Activated CD4-positive, alpha-beta T cell treated with anti-CD3 and anti-CD28 coated beads, Interleukin-2, amount 50 U/mL, for 48 hours (primary cell): Measurements from ENCODE around the gene CCNDBP1.
A peak's percentile ranks its signal among the peaks of the same experiment; 100 is the strongest.
"Not testable (repeated sequence)": the region's sequence is repeated elsewhere in the genome, so short reads cannot be mapped to it uniquely, and the experiment has no call there.

Experiments used
- DNase-seq, 2 experiments: peaks; one replicate each; pipeline ENCODE4 v3.0.0-alpha.2; 2020

Gene CCNDBP1

DNA sequence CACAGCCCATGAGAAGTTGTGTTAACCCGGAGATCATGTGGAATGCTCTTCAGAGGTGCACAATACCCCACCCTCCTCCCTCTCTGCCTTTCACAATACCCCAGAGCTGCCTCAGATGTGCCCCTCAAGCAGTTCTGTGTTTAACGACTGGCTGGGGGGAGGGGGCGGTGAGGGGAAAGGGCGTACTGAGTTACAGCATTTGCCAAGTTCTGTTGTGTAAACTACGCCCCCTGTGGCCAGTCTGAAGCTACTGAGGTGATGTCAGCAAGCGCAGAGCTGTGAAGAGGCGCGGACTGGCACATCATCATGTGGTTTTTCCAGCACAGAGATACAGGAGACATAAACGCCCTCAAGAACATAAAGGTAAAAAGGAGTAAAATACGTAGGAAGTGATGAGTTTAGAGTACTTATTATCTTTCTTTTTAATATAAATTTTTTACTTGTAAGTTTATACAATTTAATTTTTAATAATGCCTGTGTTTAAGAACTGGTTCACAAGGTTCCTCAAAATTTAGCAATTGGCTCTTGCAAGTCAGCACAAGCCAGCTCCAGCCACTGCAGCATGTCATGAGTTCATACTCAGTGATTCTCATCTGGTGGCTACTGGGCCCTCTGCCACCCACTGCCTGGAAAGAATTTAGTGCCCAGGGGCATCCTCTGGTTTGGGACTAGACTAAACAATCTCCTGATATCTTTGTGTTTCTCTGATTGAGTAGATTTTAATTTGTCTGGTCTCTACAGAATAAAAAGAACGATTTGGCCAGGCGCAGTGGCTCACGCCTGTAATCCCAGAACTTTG lies 33.9 kb downstream of the CCNDBP1 start:
- DNase-seq: no peak

DNA sequence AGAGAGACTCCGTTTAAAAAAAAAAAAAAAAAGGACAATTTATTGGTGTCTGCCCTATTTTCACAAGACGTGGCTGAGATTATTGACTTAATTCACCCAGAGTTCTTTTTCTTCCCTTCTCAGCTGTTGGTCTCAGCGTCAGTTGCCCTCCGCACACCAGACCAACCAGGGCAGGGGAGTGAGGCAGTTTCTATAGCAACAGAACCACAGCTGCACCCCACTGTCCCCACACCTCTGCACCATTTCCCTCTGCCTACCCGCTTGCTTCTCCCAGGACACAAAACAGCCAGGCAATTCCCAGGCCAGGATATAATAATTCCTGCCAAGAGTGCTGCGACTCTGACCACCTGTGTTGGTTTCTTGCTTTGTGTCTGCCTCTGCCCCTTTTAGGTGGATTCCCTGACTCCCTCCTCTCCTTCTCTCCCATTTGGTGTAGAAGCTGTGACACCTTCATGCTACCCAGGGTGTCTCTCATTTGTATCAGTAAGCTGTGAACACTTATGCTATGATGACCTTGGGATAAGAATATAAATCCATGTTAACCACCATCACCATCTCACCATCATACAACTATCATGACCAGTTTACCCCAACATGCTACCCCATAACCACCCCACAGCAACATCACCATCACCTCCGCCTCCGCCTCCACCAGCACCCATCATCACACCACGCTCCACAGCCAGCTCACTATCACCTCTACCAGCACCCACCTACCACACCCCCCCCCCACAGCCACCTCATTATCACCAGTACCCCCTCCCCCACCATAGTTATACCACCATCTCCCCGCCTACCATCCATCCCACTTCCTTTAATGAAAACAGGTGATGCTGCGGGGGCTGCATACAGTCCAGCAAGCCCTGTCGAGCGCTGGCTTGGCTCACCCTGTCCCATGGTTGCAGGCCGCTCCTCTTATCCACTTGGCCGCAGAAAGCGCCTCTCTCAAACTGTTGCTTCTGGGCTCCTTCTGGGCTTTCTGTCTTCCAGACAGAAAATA lies 35.0 kb downstream of the CCNDBP1 start:
- no peak for DNase-seq

DNA sequence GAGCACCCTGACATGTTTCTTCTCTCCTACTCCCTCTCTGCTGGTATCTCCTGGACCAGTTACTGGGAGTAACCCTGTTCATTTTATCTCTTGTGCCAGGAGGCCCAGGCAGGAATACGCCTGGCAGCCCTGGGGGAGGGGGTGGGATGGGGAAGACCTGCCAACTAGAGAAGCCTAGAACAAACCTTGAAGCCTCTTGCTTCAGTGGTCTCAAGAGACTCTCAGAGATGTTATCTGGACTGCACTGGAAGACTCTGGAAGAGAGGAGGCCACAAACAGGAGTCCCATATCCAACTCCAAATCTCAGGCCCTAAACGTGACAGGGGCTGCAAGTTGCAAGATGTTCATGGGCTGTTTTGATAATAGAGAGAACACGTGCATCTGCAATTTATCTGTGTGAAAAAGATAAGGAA lies 35.8 kb downstream of the CCNDBP1 start, which contains the start of gene EPB42:
EPB42 (minus strand) TSS at position 28 of the 413 bp plus-strand sequence. CDS start 193 bp downstream, outside the sequence.
- no peak for DNase-seq

GRCh38 chr15:43221422-43221821 lies 36.2 kb downstream of the CCNDBP1 start:
- DNase-seq: no peak

DNA sequence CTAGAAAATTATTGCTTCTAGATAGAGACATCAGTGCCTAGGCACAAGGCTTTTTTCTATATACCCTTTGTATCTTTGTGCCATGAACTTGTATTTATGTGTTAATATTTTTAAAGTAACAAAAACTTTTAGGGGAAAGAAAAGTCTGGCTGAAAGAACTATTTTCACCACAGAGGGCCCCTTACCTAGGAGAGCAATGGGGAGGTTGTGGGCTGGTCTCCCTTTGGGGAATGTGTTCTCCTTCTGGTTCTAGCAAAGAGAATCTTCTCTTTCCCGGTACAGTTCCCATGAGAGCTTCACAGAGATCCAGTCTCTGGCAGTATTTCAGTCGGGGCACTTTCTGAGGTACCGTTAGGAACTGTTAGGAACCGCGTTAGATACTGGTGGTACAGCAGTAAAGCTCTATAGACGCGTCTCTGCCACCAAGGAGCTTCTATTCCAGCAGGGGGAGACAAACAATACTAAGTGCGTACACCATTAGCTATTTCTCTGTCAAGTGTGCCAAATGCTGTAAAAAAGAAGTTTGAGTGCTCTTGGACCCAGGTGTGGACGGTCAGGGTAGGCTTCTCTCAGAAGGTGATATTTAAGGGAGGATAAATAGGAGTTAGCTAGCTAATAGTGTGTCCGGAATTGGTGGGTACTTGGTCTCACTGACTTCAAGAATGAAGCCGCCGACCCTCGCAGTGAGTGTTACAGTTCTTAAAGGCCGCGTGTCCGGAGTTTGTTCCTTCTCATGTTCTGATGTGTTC lies 40.2 kb downstream of the CCNDBP1 start:
- peak; percentile 36 to 51 for DNase-seq

DNA sequence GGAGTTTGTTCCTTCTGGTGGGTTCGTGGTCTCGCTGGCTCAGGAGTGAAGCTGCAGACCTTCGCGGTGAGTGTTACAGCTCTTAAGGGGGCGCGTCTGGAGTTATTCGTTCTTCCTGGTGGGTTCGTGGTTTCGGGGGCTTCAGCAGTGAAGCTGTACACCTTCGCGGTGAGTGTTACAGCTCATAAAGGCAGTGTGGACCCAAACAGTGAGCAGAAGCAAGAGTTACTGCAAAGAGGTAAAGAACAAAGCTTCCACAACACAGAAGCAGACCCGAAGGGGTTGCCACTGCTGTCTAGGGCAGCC lies 40.7 kb downstream of the CCNDBP1 start:
- DNase-seq: not testable (repeated sequence)

DNA sequence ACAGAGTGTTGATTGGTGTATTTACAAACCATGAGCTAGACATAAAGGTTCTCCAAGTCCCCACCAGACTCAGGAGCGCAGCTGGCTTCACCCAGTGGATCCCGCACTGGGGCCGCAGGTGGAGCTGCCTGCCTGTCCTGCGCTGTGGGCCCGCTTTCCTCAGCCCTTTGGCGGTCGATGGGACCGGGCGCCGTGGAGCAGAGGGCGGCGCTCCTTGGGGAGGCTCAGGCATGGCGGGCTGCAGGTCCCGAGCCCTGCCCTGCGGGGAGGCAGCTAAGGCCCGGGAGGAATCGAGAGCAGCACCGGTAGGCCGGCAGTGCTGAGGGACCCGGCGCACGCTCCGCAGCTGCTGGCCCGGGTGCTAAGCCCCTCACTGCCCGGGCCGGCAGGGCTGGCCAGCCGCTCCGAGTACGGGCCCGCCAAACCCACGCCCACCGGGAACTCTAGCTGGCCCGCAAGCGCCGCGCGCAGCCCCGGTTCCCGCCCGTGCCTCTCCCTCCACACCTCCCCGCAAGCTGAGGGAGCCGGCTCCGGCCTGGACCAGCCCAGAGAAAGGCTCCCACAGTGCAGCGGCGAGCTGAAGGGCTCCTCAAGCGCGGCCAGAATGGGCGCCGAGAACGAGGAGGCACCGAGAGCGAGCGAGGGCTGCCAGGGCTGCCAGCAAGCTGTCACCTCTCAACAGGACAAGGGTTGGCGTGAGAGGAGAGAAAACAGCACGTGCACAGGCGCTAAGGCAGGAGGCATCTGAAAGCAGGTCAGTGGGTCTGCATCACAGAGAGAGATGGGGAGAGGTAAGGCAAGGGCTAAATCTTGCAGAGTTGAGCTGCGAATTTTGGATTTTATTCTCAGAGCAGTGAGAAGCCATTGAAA lies 41.5 kb downstream of the CCNDBP1 start:
- DNase-seq: no peak

DNA sequence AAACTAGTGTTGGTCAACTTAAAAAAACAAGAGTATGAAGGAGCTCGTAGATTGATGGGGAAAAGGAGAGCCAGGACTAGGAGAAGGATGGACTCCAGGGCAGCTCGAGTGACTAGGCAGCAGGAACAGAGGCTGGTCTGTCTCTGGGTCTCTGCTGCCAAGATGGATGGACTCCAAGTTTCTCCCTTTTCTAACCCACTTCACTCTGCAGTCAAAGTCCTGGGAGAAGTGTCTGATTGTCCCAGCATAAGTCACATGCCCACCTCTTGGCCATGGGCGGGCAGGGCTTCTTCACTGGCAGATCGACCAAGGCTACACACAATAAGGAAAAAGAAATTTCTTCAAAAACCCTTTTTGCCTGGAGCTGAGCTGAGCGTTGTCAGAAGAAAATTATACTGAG lies 44.8 kb downstream of the CCNDBP1 start:
- DNase-seq: no peak

DNA sequence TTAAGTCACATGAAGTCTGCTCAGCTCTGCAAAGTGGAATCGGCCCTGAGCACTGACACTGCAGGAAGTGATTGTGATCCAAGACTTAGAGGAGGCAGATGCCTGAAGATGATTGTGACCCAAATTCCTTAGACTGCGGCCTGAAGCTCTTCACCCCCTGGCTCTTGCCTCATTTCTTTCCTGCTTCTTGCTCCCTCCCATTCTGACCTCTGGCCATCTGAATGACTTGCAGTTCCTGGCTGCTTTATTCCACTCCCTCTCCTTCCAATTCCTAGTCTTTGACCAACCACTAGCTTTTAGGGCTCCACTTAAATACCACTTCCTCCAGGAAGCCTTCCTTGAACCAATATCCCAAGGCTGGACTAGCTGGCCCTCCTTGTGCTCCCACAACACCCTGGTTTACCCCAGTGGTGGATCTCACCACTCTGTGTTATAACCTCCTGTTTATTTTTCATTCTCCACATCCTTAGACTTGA lies 45.5 kb downstream of the CCNDBP1 start:
- no peak for DNase-seq

- DNase-seq: no peak
Measured at GRCh38 chr15:43232289-43232874, 47.2 kb downstream of the CCNDBP1 start.

GRCh38 chr15:43235536-43235935 lies 50.3 kb downstream of the CCNDBP1 start:
- no peak for DNase-seq

- DNase-seq: no peak
Measured at GRCh38 chr15:43237842-43238470, 52.8 kb downstream of the CCNDBP1 start.

DNA sequence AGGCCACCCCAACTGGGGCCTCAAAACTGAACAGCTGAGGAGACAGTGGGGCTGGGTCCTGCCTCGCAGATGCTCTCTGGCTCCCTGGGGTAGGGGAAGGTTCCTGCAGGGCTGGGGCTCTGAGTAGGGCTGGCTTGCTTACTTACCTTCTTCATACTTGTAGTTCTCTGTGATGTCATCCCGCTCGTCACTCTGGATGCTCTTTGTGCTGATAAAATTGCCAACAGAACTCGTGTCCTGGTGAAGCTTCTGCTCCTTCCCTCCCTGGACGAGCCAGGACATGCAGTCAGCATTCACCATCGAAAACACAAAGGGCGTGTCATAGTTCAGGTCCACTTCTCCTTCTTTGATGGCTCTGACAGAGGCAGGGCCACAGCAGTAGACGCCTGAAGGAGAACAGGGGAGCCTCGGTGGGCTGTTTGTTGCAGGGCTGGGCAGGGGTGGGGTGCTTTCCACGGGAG lies 53.5 kb downstream of the CCNDBP1 start:
- DNase-seq: no peak

- DNase-seq: no peak
Measured at GRCh38 chr15:43239732-43240491, 54.7 kb downstream of the CCNDBP1 start.

- no peak for DNase-seq
Measured at GRCh38 chr15:43241100-43241499, 55.9 kb downstream of the CCNDBP1 start.

DNA sequence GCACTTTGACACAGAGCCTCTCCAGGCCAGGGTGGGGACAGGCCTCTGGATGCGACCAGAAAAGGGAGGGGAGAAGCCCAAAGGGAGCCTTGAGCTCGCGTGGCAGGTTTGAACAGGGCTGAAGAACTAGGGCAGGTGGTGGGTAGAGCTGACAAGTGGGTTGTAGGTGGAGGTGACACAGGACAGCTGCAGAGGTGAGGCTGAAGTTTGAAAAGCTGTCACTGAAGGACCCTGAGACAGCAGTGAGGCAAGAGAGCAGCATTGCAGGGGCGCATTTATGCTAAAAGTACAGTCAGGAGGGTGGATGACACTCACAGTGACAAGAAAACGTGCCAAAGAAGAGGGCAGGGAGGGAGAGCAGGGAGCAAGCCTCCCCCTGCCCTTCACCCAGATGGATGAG lies 57.4 kb downstream of the CCNDBP1 start:
- DNase-seq: no peak

- DNase-seq: no peak
Measured at GRCh38 chr15:43243020-43243645, 57.9 kb downstream of the CCNDBP1 start.

DNA sequence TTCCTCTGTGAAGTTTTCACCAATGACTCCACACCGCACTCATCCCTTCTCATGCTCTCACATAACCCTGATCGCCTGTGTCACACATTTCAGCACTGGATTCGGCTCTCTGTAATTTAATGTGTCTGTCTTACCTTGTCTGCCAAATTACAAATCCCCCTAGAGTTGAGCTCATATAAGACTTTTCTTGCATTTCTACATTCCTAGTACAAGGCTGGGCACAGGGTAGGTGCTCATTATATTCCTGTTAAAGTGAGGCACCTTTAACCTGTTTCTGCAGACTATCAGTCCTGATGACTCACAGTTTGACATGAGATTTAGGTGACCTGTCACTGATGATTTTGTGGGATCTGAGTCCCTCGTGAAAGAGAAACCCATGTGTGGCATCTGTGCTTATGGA lies 58.9 kb downstream of the CCNDBP1 start:
- no peak for DNase-seq

- DNase-seq: no peak
Measured at GRCh38 chr15:43246261-43246774, 61.1 kb downstream of the CCNDBP1 start.
